IPS-20b (cell line): ENCODE measurements around the gene NUTM2B.
"Not testable (repeated sequence)": the region's sequence is repeated elsewhere in the genome, so short reads cannot be mapped to it uniquely, and the experiment has no call there.

Experiments used
- H3K27ac ChIP-seq: one replicate; pipeline ENCODE4 v1.5.1; 2013; ENCODE audit warnings: low read length
- H3K27me3 ChIP-seq: 2 replicates; pipeline ENCODE4 v1.6.1; 2013; ENCODE audit warnings: mild to moderate bottlenecking, low read length, inconsistent platforms; ENCODE audit not compliant: insufficient read depth
- H3K36me3 ChIP-seq: 2 replicates; pipeline ENCODE4 v1.6.1; 2013; ENCODE audit warnings: low read depth, mild to moderate bottlenecking, inconsistent platforms, low read length, moderate library complexity; ENCODE audit not compliant: insufficient read depth
- H3K4me1 ChIP-seq: 2 replicates; pipeline ENCODE4 v1.6.1; 2013; ENCODE audit warnings: mild to moderate bottlenecking, control low read depth, inconsistent platforms, low read length, moderate library complexity; ENCODE audit not compliant: insufficient read depth
- H3K4me3 ChIP-seq: 2 replicates; pipeline ENCODE4 v1.5.1; 2013; ENCODE audit warnings: mild to moderate bottlenecking, low read length, inconsistent platforms
- H3K9ac ChIP-seq: 2 replicates; pipeline ENCODE4 v1.6.1; 2013; ENCODE audit warnings: low read depth, mild to moderate bottlenecking, inconsistent platforms, low read length, moderate library complexity
- H3K9me3 ChIP-seq: 2 replicates; pipeline ENCODE4 v1.6.1; 2013; ENCODE audit warnings: mild to moderate bottlenecking, low read depth, low read length, inconsistent platforms; ENCODE audit not compliant: insufficient read depth

The NUTM2B gene

DNA sequence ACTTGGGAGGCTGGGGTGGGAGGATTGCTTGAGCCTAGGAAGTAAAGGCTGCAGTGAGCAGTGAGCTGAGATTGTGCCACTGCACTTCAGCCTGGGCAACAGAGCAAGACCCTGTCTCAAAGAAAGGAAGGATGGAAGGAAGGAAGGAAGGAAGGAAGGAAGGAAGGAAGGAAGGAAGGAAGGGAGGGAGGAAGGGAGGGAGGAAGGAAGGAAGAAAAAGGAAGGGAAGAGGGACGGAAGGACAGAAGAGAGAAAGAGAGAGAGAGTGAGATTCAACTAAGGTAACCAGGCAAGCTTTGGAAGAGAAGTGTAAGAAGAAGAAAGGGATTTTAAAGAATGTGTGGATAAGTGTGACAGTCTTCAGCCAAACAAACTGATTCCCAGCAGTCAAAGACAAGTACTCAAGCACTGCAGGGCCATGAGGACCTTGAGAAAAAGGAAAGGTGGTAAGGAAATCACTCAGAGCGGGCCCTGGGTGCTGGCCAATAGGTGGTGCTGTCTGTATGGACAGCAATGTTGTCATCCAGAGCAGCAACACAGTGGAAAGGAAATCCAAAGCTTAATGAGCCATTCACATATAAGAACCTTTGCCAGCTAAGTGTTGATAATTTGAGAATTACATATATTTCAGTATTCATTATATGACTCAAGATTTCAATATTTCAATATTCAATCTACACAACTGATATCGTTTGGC is 55.4 kb downstream of the NUTM2B start:
- not testable (repeated sequence) for H3K9ac ChIP-seq, H3K27me3 ChIP-seq, H3K9me3 ChIP-seq, H3K4me1 ChIP-seq, H3K4me3 ChIP-seq, H3K27ac ChIP-seq, H3K36me3 ChIP-seq
